GM18861 (cell line): ENCODE data around the gene NFIX.

ENCODE experiments used
- ATAC-seq: cut with Tn5 transposase; IDR thresholded peaks from one replicate; pipeline ENCODE4 v1.9.1; 2021; ENCODE audit not compliant: unreplicated experiment

Gene NFIX

GRCh38 chr19:13053238-13053637 lies 58.0 kb downstream of the NFIX start:
- no peak for ATAC-seq

GRCh38 chr19:13053761-13054625 lies 58.7 kb downstream of the NFIX start:
- no peak for ATAC-seq

- no peak for ATAC-seq
Observed at GRCh38 chr19:13054626-13055212, 59.4 kb downstream of the NFIX start.

GRCh38 chr19:13055213-13056051 lies 60.2 kb downstream of the NFIX start:
- ATAC-seq, result no peak

GRCh38 chr19:13056052-13056660 lies 60.9 kb downstream of the NFIX start:
- ATAC-seq, result no peak

- ATAC-seq, result no peak
Observed at GRCh38 chr19:13057147-13057572, 61.9 kb downstream of the NFIX start.

- ATAC-seq, result no peak
Observed at GRCh38 chr19:13057744-13058143, 62.5 kb downstream of the NFIX start.

- ATAC-seq, result no peak
Observed at GRCh38 chr19:13058951-13059660, 63.8 kb downstream of the NFIX start.

GRCh38 chr19:13060233-13060963 lies 65.1 kb downstream of the NFIX start:
- no peak for ATAC-seq

GRCh38 chr19:13060964-13061927 lies 66.0 kb downstream of the NFIX start:
- ATAC-seq, result no peak

GRCh38 chr19:13062317-13062716 lies 67.0 kb downstream of the NFIX start:
- ATAC-seq, result no peak

- no peak for ATAC-seq
Observed at GRCh38 chr19:13063461-13064091, 68.3 kb downstream of the NFIX start.

GRCh38 chr19:13064092-13064489 lies 68.8 kb downstream of the NFIX start:
- ATAC-seq, result no peak

GRCh38 chr19:13066226-13066625 lies 71.0 kb downstream of the NFIX start:
- ATAC-seq, result no peak

GRCh38 chr19:13066933-13067807 lies 71.9 kb downstream of the NFIX start:
- no peak for ATAC-seq

GRCh38 chr19:13068085-13068846 lies 73.0 kb downstream of the NFIX start:
- no peak for ATAC-seq
